Fibroblast of villous mesenchyme (primary cell): ENCODE data around the gene FBXW11. TPM values are rescaled to one million over a fixed set of nuclear protein-coding genes. Genes with fewer than 3 reads are reported as not detected.

Experiments used
- DNase-seq: peaks from one replicate; pipeline ENCODE4 v3.0.0-alpha.2; 2010; ENCODE audit warnings: low read depth
- H3K4me3 ChIP-seq: 2 replicates; pipeline ENCODE4 v1.5.1; 2011; ENCODE audit warnings: low read depth, mild to moderate bottlenecking, low read length
- CTCF ChIP-seq: IDR thresholded peaks from 2 replicates; pipeline ENCODE4 v1.5.1; 2012; ENCODE audit warnings: low read depth, mild to moderate bottlenecking, low read length; ENCODE audit not compliant: insufficient read depth
- total RNA-seq: library from RNA; depleted of rRNA; stranded (reverse); fragments of >200 nt; gene quantifications from 2 replicates; pipeline ENCODE4 v1.2.3, GENCODE V29; 2012

The FBXW11 gene
- total RNA-seq, 1 donor, result 112 TPM

- TF ChIP-seq CTCF, result no peak
- H3K4me3 ChIP-seq, result no peak overlapping the region
- DNase-seq, result no peak
These were observed 50.7 kb downstream of the FBXW11 start for GRCh38 chr5:171955761-171956160.

GRCh38 chr5:171954721-171955120 lies 51.7 kb downstream of the FBXW11 start:
- TF ChIP-seq CTCF, result no peak
- peak; percentile 68 for DNase-seq
- H3K4me3 ChIP-seq, result no peak overlapping the region

GRCh38 chr5:171953860-171954701 lies 52.4 kb downstream of the FBXW11 start:
- no peak for TF ChIP-seq CTCF
- DNase-seq, result peak; percentile 49
- no peak overlapping the region for H3K4me3 ChIP-seq

GRCh38 chr5:171952021-171952420 lies 54.4 kb downstream of the FBXW11 start:
- no peak overlapping the region for H3K4me3 ChIP-seq
- no peak for TF ChIP-seq CTCF
- DNase-seq, result no peak

GRCh38 chr5:171951218-171951617 lies 55.2 kb downstream of the FBXW11 start:
- no peak for TF ChIP-seq CTCF
- H3K4me3 ChIP-seq, result no peak overlapping the region
- DNase-seq, result no peak

- H3K4me3 ChIP-seq, result no peak overlapping the region
- TF ChIP-seq CTCF, result peak; percentile 8
- no peak for DNase-seq
These were observed 60.2 kb downstream of the FBXW11 start for GRCh38 chr5:171946000-171946781.
